ENCODE measurements around the gene SLC6A3. TPM values are rescaled to one million over a fixed set of nuclear protein-coding genes. Genes with fewer than 3 reads are reported as not detected.

SLC6A3 gene
- total RNA-seq, 4 donors from 2014 or later = not detected

DNA sequence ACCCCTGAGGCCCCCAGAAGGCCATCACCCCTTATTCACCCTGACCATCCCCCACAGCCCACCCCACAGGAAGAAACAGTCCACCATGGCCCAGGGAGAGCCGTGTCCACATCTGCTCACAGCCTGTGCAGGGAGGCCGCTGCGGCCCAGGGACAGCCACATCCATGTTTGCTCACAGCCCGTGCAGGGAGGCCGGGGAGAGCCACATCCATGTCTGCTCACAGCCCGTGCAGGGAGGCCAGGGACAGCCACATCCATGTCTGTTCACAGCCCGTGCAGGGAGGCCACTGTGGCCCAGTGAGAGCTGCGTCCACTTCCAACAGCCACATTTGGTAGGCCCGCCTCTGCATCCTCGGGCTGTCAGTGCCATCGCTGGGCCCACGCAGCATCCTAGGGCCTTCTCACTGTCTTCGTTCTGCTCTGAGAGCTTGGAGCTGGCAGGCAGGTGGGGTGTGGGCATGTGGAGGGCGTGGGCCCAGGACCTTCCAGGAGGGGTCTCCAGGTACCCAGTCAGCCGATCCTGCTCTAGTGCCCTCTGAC lies 40.4 kb upstream of the SLC6A3 start:
- Histone ChIP-seq H3K4me3 (no peak overlapping the region), H3K9me3 (no peaks in the 10 kb centered on the region), H3K27ac (no peak overlapping the region), H3K36me3 (peaks cover 0 to 4% of the 10 kb centered on the region in 2 donors), H3K27me3 (no peaks in the 10 kb centered on the region), H3K4me1 (no peaks in the 10 kb centered on the region)
- DNase-seq (no peak), ATAC-seq (no peak)
- intact Hi-C loops (cut with DNase I; ENCODE audit: low total_unique reads) = no loop called here
- TF ChIP-seq, protein P1, sequence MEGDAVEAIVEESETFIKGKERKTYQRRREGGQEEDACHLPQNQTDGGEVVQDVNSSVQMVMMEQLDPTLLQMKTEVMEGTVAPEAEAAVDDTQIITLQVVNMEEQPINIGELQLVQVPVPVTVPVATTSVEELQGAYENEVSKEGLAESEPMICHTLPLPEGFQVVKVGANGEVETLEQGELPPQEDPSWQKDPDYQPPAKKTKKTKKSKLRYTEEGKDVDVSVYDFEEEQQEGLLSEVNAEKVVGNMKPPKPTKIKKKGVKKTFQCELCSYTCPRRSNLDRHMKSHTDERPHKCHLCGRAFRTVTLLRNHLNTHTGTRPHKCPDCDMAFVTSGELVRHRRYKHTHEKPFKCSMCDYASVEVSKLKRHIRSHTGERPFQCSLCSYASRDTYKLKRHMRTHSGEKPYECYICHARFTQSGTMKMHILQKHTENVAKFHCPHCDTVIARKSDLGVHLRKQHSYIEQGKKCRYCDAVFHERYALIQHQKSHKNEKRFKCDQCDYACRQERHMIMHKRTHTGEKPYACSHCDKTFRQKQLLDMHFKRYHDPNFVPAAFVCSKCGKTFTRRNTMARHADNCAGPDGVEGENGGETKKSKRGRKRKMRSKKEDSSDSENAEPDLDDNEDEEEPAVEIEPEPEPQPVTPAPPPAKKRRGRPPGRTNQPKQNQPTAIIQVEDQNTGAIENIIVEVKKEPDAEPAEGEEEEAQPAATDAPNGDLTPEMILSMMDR (IDR thresholded peaks at IDR 0.05 in 4 of 5, conservative IDR thresholded peaks at IDR 0.05 in 1 of 5) = no peak
- no peak for TF ChIP-seq POLR2A (IDR thresholded peaks at IDR 0.05)
- in situ Hi-C loops (cut with MboI; ENCODE audit: low sequenced_read_pairs in 4 of 4) = no loop called here

DNA sequence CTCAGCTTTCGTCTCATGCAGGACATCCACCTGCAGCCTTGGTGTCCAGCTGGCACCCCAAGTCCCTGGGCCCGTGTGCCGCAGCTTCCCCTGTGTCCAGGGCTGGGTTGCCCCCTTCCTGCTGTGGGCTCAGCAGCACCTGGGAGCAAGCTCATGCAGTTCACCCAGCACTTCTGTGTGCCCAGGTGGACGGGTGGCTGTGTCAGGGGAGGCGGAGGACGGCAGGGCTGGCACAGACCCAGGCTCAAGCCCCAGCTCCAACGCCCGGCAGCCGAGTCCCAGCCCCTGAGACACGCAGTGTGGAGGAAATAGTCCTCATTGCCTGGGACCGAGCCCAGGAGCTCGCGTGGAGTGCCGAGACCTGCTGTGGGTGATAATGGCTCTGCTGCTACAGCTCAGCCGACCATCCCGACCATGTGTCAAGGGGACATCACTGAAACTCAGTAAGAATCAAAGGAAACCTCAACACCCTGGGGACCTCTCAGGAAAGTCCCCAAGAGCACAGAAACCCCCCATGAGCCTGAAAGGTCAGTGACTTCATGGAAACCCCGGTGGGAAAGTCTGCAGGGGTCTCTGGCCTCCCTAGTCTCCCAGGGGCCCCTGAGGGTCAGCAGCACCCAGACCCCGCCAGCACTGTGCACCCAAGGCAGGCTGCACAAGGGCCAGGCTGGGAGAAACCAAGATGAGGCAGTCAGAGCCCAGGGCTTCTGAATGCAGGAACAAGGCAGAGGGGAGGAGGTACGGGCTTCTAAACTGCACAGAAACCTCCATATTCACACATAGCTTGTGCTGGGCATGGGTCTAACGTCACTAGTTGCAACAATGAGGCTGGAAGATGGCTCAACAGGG lies 39.7 kb upstream of the SLC6A3 start:
- H3K9me3 ChIP-seq = no peaks in the 10 kb centered on the region
- in situ Hi-C loops (cut with MboI; ENCODE audit: low sequenced_read_pairs in 4 of 4) = no loop called here
- no peak for TF ChIP-seq POLR2A (IDR thresholded peaks at IDR 0.05)
- TF ChIP-seq, protein P1 (IDR thresholded peaks at IDR 0.05 in 4 of 5, conservative IDR thresholded peaks at IDR 0.05 in 1 of 5) = no peak
- no peaks in the 10 kb centered on the region for H3K27me3 ChIP-seq
- H3K27ac ChIP-seq = no peak overlapping the region
- H3K4me3 ChIP-seq = no peak overlapping the region
- H3K36me3 ChIP-seq = peaks cover 0 to 4% of the 10 kb centered on the region in 2 donors
- DNase-seq = no peak
- no peaks in the 10 kb centered on the region for H3K4me1 ChIP-seq
- ATAC-seq = no peak
- intact Hi-C loops (cut with DNase I; ENCODE audit: low total_unique reads) = no loop called here

DNA sequence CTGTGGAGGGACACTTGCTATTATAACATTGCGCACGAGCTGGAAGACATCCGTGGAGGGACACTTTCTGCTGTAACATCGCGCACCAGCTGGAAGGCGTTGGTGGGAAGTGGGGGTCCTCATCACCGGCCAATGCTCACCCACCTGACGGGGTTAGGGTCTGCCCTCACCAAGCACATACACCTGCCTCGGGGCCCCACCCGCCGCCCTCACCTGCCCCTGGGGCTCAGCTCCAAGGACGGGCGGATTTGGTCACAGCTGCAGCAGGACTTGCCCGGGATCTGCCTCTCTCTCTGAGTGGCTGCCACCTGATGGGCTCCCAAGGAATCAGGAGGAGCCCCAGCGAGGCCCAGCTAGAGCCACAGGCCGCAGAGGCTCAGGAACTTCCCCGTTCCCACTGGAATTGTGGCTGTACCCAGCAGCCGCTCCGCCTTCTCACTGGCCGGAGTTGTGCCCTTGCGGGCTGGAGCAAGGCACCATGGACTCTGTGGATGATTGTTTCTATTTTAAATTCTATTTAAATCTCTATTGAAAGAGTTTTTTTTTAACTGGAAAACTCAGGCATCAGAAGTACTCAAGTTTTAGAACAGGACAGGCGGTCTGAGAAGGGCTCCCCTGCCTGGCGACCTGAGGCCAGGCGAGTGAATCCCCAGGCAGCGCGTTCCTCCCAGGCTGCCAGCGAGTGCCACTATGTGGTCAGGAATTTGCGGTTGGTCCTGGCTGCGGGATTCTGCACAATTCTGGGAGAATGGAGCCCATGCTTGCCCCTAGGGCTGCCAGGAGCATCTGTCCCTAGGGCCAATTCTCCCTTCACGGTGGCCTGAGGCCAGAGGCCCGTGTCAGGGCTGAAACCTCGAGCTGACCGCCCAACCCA lies 38.9 kb upstream of the SLC6A3 start:
- in situ Hi-C loops (cut with MboI; ENCODE audit: low sequenced_read_pairs in 4 of 4) = no loop called here
- no peaks in the 10 kb centered on the region for H3K9me3 ChIP-seq
- H3K27me3 ChIP-seq = no peaks in the 10 kb centered on the region
- no peak overlapping the region for H3K27ac ChIP-seq
- ATAC-seq (no peak), DNase-seq (no peak)
- no peaks in the 10 kb centered on the region for H3K4me1 ChIP-seq
- H3K4me3 ChIP-seq = no peak overlapping the region
- peaks cover 0 to 4% of the 10 kb centered on the region in 2 donors for H3K36me3 ChIP-seq
- no peak for TF ChIP-seq POLR2A (IDR thresholded peaks at IDR 0.05)
- TF ChIP-seq, protein P1 (IDR thresholded peaks at IDR 0.05 in 4 of 5, conservative IDR thresholded peaks at IDR 0.05 in 1 of 5) = no peak
- intact Hi-C loops (cut with DNase I; ENCODE audit: low total_unique reads) = no loop called here

DNA sequence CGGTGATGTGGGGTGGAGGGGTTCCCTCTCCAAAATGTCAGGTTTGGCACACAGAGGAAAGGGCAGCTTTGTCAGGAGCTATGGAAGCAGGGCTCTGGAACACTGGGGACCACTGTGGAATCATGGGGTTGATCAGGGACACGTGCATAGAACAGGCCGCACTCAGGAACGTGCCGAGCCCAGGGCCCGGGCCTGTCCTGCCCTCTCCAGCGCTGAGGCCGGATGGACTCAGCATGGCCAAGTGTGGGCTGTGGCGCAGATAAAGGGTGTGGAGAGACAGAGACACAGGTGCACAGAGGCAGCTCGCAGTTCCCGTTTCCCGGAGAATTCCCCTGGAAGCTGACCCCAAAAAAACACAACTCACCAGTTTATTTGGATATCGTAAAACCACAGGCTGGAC lies 37.8 kb upstream of the SLC6A3 start:
- Histone ChIP-seq H3K4me1 (no peaks in the 10 kb centered on the region), H3K27ac (no peak overlapping the region), H3K4me3 (no peak overlapping the region), H3K27me3 (no peaks in the 10 kb centered on the region), H3K36me3 (peaks cover 0 to 4% of the 10 kb centered on the region in 2 donors), H3K9me3 (no peaks in the 10 kb centered on the region)
- intact Hi-C loops (cut with DNase I; ENCODE audit: low total_unique reads) = no loop called here
- no peak for ATAC-seq
- in situ Hi-C loops (cut with MboI; ENCODE audit: low sequenced_read_pairs in 4 of 4) = no loop called here
- no peak for TF ChIP-seq POLR2A (IDR thresholded peaks at IDR 0.05)
- TF ChIP-seq, protein P1 (IDR thresholded peaks at IDR 0.05 in 4 of 5, conservative IDR thresholded peaks at IDR 0.05 in 1 of 5) = no peak
- DNase-seq = no peak
